Activated naive CD8-positive, alpha-beta T cell (primary cell): ENCODE results near the gene KCNA2.

Experiments used
- H3K27ac Mint-ChIP-seq: one replicate; pipeline ENCODE4 v1.8.0; 2021; ENCODE audit warnings: mixed read lengths
- H3K27me3 Mint-ChIP-seq: one replicate; pipeline ENCODE4 v1.8.0; 2021; ENCODE audit warnings: mixed read lengths
- H3K36me3 Mint-ChIP-seq: one replicate; pipeline ENCODE4 v1.8.0; 2021; ENCODE audit warnings: mixed read lengths
- H3K4me1 Mint-ChIP-seq: one replicate; pipeline ENCODE4 v1.8.0; 2021; ENCODE audit warnings: low read depth, mixed read lengths
- H3K4me3 Mint-ChIP-seq: one replicate; pipeline ENCODE4 v1.8.0; 2021; ENCODE audit warnings: mild to moderate bottlenecking, mixed read lengths
- H3K9me3 Mint-ChIP-seq: one replicate; pipeline ENCODE4 v1.8.0; 2021; ENCODE audit warnings: low read depth, mixed read lengths

Gene KCNA2

DNA sequence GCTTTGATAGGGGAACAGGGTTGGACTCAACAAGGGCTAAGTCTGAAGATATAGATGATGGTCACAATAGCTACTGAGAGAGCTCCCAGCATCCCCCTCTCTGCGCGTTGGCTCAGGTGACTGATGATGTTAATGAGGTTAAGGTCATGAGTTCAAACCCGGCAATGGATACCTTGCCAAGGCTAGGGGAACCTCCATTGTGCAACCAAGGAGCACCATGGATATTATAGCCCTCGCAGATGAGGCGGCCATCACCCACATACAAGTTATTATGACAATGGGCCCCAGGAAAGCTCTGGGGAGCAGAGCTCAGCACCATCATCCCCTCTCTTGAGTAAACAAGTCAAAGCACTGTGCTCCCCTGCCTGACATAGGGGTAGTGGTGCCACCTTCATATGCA is 8.2 kb downstream of the KCNA2 start:
- Mint-ChIP-seq H3K4me1 (peaks cover 2% of the 10 kb centered on the region), H3K36me3 (no peaks in the 10 kb centered on the region), H3K27me3 (peaks cover 2% of the 10 kb centered on the region), H3K4me3 (no peak overlapping the region), H3K27ac (no peak overlapping the region), H3K9me3 (no peaks in the 10 kb centered on the region)

DNA sequence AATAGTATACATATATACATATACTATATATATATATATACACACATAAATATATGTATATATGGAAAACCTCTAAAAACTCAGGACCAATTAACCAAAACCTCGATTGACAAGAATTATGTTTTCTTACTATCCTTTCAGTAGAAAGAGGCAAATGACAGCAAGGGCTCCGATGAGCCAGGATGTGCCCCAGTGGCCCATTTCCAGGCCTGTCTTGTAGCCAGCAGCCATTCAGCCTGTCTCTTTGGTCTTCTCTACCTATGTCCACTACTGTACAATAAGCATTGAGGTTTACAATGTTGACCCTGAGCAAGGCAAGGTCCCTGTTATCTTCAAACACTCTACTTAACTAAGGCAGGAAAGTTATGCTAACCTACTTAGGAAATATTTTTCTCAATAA is 9.8 kb downstream of the KCNA2 start:
- Mint-ChIP-seq H3K27me3 (peaks cover 2% of the 10 kb centered on the region), H3K36me3 (no peaks in the 10 kb centered on the region), H3K9me3 (no peaks in the 10 kb centered on the region), H3K4me1 (peaks cover 2% of the 10 kb centered on the region), H3K27ac (no peak overlapping the region), H3K4me3 (no peak overlapping the region)

DNA sequence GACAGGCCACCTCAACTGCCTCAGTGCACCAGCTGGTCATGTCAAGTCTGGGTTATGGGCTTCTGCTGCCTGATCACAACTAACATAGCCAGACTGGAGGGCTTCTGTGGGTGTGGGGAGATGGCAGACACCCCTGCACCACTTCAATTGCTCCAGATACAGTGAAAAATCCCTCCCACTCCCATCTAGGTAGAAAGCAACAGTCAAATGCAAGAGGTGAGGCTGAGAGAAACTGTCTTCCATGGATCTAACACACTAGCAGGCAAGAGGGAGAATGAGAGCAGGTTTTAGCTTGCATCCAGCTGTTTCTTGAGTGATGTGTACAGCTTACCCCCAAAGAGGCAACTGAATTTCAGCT is 10.8 kb downstream of the KCNA2 start:
- Mint-ChIP-seq H3K27me3 (no peaks in the 10 kb centered on the region), H3K27ac (no peak overlapping the region), H3K36me3 (no peaks in the 10 kb centered on the region), H3K4me3 (no peak overlapping the region), H3K9me3 (no peaks in the 10 kb centered on the region), H3K4me1 (peaks cover 2% of the 10 kb centered on the region)

DNA sequence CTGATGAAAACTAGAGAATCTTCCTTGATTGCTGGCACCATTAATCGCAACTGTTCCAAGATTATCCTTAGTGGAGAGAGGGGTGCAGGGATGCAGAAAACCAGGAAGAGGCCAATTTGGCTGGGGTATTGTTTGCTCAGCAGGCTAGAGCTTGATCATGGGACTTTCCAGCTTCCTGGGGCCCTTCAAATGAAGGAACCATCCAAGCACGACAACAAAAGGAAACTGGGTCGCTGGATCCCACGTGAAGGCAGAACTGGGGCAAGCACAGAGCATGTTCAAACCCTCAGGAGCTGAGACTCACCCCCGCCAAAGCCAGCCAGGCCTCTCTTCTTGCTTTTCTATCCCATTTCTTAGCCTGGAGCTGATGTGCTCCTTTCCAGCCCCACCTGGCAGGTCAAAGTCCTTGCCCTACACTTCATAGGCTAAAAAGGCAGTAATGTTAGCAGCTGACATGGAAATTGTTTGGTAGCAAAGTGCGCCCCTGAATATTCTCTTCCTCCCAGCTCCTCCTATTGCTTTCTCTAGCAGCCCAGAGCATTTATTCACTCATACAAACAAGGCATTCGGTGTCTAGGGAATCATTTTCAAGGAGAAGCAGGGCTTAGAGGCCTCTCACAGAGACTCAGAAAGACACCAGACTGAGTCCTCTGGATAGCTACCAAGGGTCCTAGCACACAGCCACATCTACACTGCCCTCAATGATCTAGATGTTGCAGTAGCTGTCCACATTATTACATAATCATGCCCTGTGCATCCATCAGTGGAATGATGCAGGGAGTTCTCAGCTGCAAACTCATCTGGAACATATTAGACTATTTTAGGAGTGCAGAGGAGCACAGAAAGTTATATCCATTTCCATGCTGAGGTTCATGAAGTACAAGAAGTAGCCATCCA is 11.5 kb downstream of the KCNA2 start:
- Mint-ChIP-seq H3K4me1 (peaks cover 2% of the 10 kb centered on the region), H3K36me3 (no peaks in the 10 kb centered on the region), H3K27me3 (no peaks in the 10 kb centered on the region), H3K4me3 (no peak overlapping the region), H3K9me3 (no peaks in the 10 kb centered on the region), H3K27ac (no peak overlapping the region)

DNA sequence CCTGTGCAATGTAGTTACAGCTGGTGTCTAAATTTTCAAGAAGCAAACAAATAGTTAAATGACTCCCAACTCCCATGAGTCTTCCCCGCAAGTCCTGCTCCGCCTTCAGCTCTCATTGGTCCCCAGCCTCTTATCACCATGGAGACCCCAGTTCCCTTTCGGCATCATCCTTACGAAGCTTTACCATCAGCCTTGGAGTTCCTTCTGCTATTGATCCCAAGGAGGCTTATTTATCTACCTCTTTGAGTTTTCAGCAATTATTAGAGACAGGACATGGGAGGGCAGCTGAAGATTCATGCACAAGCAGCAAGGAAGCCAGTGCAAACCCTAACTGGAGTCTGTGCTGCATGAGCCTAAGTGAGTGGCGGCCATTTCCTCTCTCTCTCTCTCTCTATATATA is 12.3 kb downstream of the KCNA2 start:
- H3K9me3 Mint-ChIP-seq: no peaks in the 10 kb centered on the region
- H3K4me1 Mint-ChIP-seq: peaks cover 2% of the 10 kb centered on the region
- no peaks in the 10 kb centered on the region for H3K27me3 Mint-ChIP-seq
- H3K4me3 Mint-ChIP-seq: no peak overlapping the region
- no peak overlapping the region for H3K27ac Mint-ChIP-seq
- H3K36me3 Mint-ChIP-seq: no peaks in the 10 kb centered on the region

GRCh38 chr1:110591956-110592355 is 14.2 kb downstream of the KCNA2 start:
- Mint-ChIP-seq H3K9me3 (no peaks in the 10 kb centered on the region), H3K36me3 (no peaks in the 10 kb centered on the region), H3K4me3 (no peak overlapping the region), H3K27me3 (peaks cover 2% of the 10 kb centered on the region), H3K27ac (no peak overlapping the region), H3K4me1 (peaks cover 2% of the 10 kb centered on the region)

GRCh38 chr1:110588991-110589390 is 17.2 kb downstream of the KCNA2 start:
- Mint-ChIP-seq H3K4me1 (peaks cover 2% of the 10 kb centered on the region), H3K27me3 (peaks cover 2% of the 10 kb centered on the region), H3K36me3 (no peaks in the 10 kb centered on the region), H3K9me3 (no peaks in the 10 kb centered on the region), H3K4me3 (no peak overlapping the region), H3K27ac (no peak overlapping the region)

DNA sequence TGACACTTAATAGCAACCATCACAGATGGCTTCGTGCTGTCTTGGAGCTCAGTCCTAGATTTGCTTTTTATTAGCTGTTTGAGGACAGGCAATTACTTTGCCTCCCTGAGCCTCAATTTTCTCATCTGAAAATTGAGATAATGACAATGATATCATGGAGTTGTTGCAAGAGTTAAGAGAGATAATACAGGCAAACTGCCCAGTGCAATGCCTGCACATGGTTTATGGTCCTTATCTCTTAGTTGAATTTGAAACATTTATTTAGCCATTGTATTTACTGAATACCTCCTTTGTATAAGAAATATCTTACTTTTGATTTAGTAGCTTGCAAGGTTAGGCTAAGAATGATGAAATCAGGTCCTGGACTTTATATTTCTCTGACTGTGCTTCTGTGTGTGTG is 17.7 kb downstream of the KCNA2 start:
- Mint-ChIP-seq H3K27me3 (peaks cover 2% of the 10 kb centered on the region), H3K4me1 (no peaks in the 10 kb centered on the region), H3K9me3 (no peaks in the 10 kb centered on the region), H3K4me3 (no peak overlapping the region), H3K27ac (no peak overlapping the region), H3K36me3 (no peaks in the 10 kb centered on the region)

DNA sequence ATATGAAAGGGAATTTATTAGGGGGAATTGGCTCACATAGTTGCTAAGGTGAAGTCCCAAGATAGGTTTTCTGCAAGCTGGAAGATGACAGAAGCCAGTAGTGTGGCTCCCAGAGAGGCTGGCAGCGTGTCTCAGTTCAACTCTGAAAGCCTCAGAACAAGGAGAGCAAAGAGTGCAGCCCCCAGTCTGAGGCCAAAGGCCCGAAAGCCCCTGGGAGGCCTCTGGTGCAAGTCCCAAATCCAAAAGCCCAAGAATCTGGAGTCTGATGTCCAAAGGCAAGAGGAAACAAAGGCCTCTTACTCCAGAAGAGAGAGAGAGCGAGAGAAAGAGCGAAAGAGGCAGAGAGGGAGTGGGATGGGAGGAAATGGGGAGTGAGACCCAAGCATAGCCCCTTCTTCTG is 18.3 kb downstream of the KCNA2 start:
- Mint-ChIP-seq H3K9me3 (no peaks in the 10 kb centered on the region), H3K36me3 (no peaks in the 10 kb centered on the region), H3K4me3 (no peak overlapping the region), H3K27ac (no peak overlapping the region), H3K4me1 (no peaks in the 10 kb centered on the region), H3K27me3 (peaks cover 2% of the 10 kb centered on the region)

GRCh38 chr1:110585481-110585880 is 20.7 kb downstream of the KCNA2 start:
- Mint-ChIP-seq H3K36me3 (no peaks in the 10 kb centered on the region), H3K9me3 (no peaks in the 10 kb centered on the region), H3K4me3 (no peak overlapping the region), H3K4me1 (no peaks in the 10 kb centered on the region), H3K27ac (no peak overlapping the region), H3K27me3 (peaks cover 6% of the 10 kb centered on the region)

DNA sequence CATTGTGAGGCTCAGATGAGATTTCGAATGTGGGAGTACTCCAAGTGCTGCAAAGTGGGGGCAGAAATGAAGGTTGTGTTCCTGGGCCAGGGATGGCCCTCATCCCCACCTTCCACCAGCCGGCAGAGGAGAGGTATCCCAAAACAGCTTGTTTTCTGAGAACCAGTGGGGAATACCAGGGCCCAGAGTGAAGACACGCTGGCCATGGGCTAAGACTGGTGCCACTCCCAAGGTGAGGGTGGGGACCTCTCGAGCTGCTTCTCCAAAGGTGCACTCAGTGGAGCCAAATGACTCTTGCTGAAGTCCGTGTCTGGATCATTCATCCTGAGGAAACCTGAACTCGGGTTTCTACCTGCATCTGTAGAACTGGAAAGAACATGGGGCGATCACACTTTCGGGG is 22.1 kb downstream of the KCNA2 start:
- no peak overlapping the region for H3K4me3 Mint-ChIP-seq
- no peaks in the 10 kb centered on the region for H3K4me1 Mint-ChIP-seq
- H3K27ac Mint-ChIP-seq: no peak overlapping the region
- peaks cover 6% of the 10 kb centered on the region for H3K27me3 Mint-ChIP-seq
- no peaks in the 10 kb centered on the region for H3K36me3 Mint-ChIP-seq
- no peaks in the 10 kb centered on the region for H3K9me3 Mint-ChIP-seq

DNA sequence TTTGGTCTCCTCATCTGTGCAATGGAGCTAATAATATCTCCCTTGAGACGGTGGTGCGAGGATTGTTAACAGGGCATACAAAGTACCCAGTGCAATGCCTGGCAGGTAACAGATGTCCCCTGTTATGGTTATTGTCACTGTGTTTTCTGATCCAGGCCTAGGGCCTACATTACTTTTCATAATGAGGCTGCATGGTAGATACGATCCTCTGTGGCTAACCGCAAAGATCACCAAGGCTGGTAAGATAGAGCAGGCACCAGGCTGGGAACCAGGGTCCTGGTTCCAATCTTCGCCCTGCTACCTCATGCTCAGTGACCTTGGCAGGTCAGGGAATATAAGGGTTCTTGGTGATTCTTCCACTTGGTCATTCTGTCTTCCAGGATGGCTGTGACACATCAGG is 22.7 kb downstream of the KCNA2 start:
- H3K4me3 Mint-ChIP-seq: no peak overlapping the region
- H3K27ac Mint-ChIP-seq: no peak overlapping the region
- peaks cover 1% of the 10 kb centered on the region for H3K36me3 Mint-ChIP-seq
- no peaks in the 10 kb centered on the region for H3K9me3 Mint-ChIP-seq
- H3K27me3 Mint-ChIP-seq: peaks cover 9% of the 10 kb centered on the region
- H3K4me1 Mint-ChIP-seq: no peaks in the 10 kb centered on the region

GRCh38 chr1:110582378-110582777 is 23.8 kb downstream of the KCNA2 start:
- peaks cover 2% of the 10 kb centered on the region for H3K36me3 Mint-ChIP-seq
- no peaks in the 10 kb centered on the region for H3K9me3 Mint-ChIP-seq
- H3K27ac Mint-ChIP-seq: no peak overlapping the region
- no peaks in the 10 kb centered on the region for H3K4me1 Mint-ChIP-seq
- no peak overlapping the region for H3K4me3 Mint-ChIP-seq
- peaks cover 8% of the 10 kb centered on the region for H3K27me3 Mint-ChIP-seq

DNA sequence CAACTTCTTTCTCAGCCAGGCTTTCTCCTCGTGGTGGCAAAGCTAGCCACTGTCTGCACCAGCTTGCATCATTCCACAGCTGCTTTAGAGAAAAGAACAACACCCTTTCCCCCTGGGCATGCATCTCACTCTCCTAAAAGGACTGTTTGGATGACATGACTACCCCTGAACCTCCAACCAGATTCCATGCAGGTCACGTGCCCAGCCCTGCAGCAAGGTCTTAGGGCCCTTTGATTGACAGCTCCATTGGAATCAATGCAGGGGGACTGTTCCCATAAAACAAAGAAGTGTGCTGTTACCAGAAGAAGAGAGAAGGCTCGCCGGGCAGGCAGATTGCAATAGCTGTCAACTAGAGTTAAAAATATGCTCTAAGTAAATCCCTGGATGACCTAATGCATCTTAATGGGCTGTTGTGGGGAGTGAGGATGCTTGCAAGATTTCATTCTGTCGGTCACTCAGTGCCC is 24.4 kb downstream of the KCNA2 start:
- H3K9me3 Mint-ChIP-seq: no peaks in the 10 kb centered on the region
- H3K27me3 Mint-ChIP-seq: peaks cover 10% of the 10 kb centered on the region
- H3K36me3 Mint-ChIP-seq: peaks cover 2% of the 10 kb centered on the region
- H3K4me3 Mint-ChIP-seq: no peak overlapping the region
- H3K4me1 Mint-ChIP-seq: no peaks in the 10 kb centered on the region
- no peak overlapping the region for H3K27ac Mint-ChIP-seq

GRCh38 chr1:110580244-110580643 is 25.9 kb downstream of the KCNA2 start:
- Mint-ChIP-seq H3K4me3 (no peak overlapping the region), H3K9me3 (no peaks in the 10 kb centered on the region), H3K4me1 (no peaks in the 10 kb centered on the region), H3K27me3 (peaks cover 10% of the 10 kb centered on the region), H3K27ac (no peak overlapping the region), H3K36me3 (peaks cover 2% of the 10 kb centered on the region)

GRCh38 chr1:110579460-110579859 is 26.7 kb downstream of the KCNA2 start:
- H3K36me3 Mint-ChIP-seq: peaks cover 2% of the 10 kb centered on the region
- no peak overlapping the region for H3K27ac Mint-ChIP-seq

More at GRCh38 chr1:110579460-110579859, 26.7 kb downstream of the KCNA2 start:
- Mint-ChIP-seq H3K4me3 (no peak overlapping the region), H3K9me3 (no peaks in the 10 kb centered on the region), H3K4me1 (no peaks in the 10 kb centered on the region), H3K27me3 (peaks cover 10% of the 10 kb centered on the region)
